ENCODE measurements around the gene TRPM5. TPM values are rescaled to one million over a fixed set of nuclear protein-coding genes. Genes with fewer than 3 reads are reported as not detected.

TRPM5 gene
- total and polyA plus RNA-seq, 2 experiments from 2014 or later = not detected

- H2AFZ ChIP-seq = no peak overlapping the region
- Mint-ChIP-seq H3K4me1 (no peaks in the 10 kb centered on the region), H3K4me3 (no peak overlapping the region), H3K27ac (no peak overlapping the region), H3K9me3 (no peaks in the 10 kb centered on the region), H3K36me3 (ENCODE audit: low read depth) (no peaks in the 10 kb centered on the region; the same call in 2 of the 3 replicates), H3K27me3 (ENCODE audit: insufficient read depth, low read depth, poor library complexity) (peaks cover 46% of the 10 kb centered on the region)
- H3F3A ChIP-seq (replicated peaks; ENCODE audit: low read depth) = no peaks in the 10 kb centered on the region
- no peak overlapping the region for H3K4me3 ChIP-seq
- no peaks in the 10 kb centered on the region for H3K4me1 ChIP-seq (ENCODE audit: insufficient read depth)
- no peaks in the 10 kb centered on the region for H4K20me1 ChIP-seq (replicated peaks; ENCODE audit: insufficient read depth)
- DNase-seq (ENCODE audit: low spot score) (no peak), ATAC-seq (no peak)
- peaks cover 53% of the 10 kb centered on the region for H3K27me3 ChIP-seq (ENCODE audit: insufficient read depth)
- H3K4me2 ChIP-seq = no peak overlapping the region
- TF ChIP-seq EZH2 (IDR thresholded peaks at IDR 0.05; ENCODE audit: low read depth, unreplicated experiment) = no peak
- TF ChIP-seq ETS1 (IDR thresholded peaks at IDR 0.05) = no peak
- TF ChIP-seq EZH2phosphoT487 (IDR thresholded peaks at IDR 0.05; ENCODE audit: unreplicated experiment) = no peak
- no peak for TF ChIP-seq ZNF114 (CRISPR knock-in tag; IDR thresholded peaks at IDR 0.05)
- no peak for TF ChIP-seq ZNF462 (CRISPR knock-in tag; IDR thresholded peaks at IDR 0.05)
- no peak for TF ChIP-seq NANOG (IDR thresholded peaks at IDR 0.05; ENCODE audit: borderline replicate concordance)
- TF ChIP-seq POLR2AphosphoS5 (IDR thresholded peaks at IDR 0.05; ENCODE audit: low read depth) = no peak
- TF ChIP-seq JUNB (IDR thresholded peaks at IDR 0.05; ENCODE audit: unreplicated experiment) = no peak
- TF ChIP-seq ZNF331 (CRISPR knock-in tag; IDR thresholded peaks at IDR 0.05; ENCODE audit: low read depth) = no peak
- TF ChIP-seq CREB1 (CRISPR knock-in tag; IDR thresholded peaks at IDR 0.05; ENCODE audit: low read depth) = no peak
- no peak for TF ChIP-seq REST (IDR thresholded peaks at IDR 0.05; ENCODE audit: unreplicated experiment)
- no peak for TF ChIP-seq STAT1 (IDR thresholded peaks at IDR 0.05; ENCODE audit: unreplicated experiment)
- TF ChIP-seq CTCF (conservative IDR thresholded peaks at IDR 0.05; ENCODE audit: low read depth in 2 of 2) = no peak
- no peaks in the 10 kb centered on the region for H3K36me3 ChIP-seq (ENCODE audit: insufficient read depth)
- no peaks in the 10 kb centered on the region for H3K9me2 ChIP-seq (ENCODE audit: insufficient read depth)
- no peak overlapping the region for H3K27ac ChIP-seq (ENCODE audit: low read depth)
- no peaks in the 10 kb centered on the region for H3K79me2 ChIP-seq (replicated peaks; ENCODE audit: insufficient read depth)
Measured at GRCh38 chr11:2451916-2452315, 7.6 kb upstream of the TRPM5 start.

Measured in GM23338 (cell line).